ENCODE results near the gene KMO.

Gene KMO

GRCh38 chr1:241631674-241632073 is 99.5 kb downstream of the KMO start:
- no peak for DNase-seq

GRCh38 chr1:241632987-241633386 is 100.8 kb downstream of the KMO start:
- no peak for DNase-seq

- DNase-seq, result no peak
These were observed 103.5 kb downstream of the KMO start for GRCh38 chr1:241635556-241636152.

- DNase-seq, result no peak
These were observed 104.1 kb downstream of the KMO start for GRCh38 chr1:241636291-241636690.

- no peak for DNase-seq
These were observed 104.9 kb downstream of the KMO start for GRCh38 chr1:241637046-241637590.

GRCh38 chr1:241637604-241638003 is 105.4 kb downstream of the KMO start:
- DNase-seq, result no peak

- DNase-seq, result no peak
These were observed 106.0 kb downstream of the KMO start for GRCh38 chr1:241638099-241638682.

GRCh38 chr1:241638909-241639622 is 106.9 kb downstream of the KMO start:
- peak; percentile 66 for DNase-seq

GRCh38 chr1:241639623-241640148 is 107.5 kb downstream of the KMO start:
- peak; percentile 84 for DNase-seq

- peak; percentile 96 for DNase-seq
These were observed 108.1 kb downstream of the KMO start, which contains the start of the genes CHML and OPN3 for GRCh38 chr1:241640149-241640866. Gene CHML, minus strand, starts transcription at chr1:241640369. Its CDS starts 4,603 bp downstream, at chr1:241635766. Gene OPN3, minus strand, starts transcription at chr1:241640369. Its CDS starts 115 bp downstream, at chr1:241640254.

- no peak for DNase-seq
These were observed 108.9 kb downstream of the KMO start for GRCh38 chr1:241640867-241641622.

GRCh38 chr1:241641773-241642592 is 109.8 kb downstream of the KMO start:
- no peak for DNase-seq

GRCh38 chr1:241642593-241642944 is 110.4 kb downstream of the KMO start:
- DNase-seq, result no peak

- DNase-seq, result no peak
These were observed 112.1 kb downstream of the KMO start for GRCh38 chr1:241644259-241644658.

- DNase-seq, result no peak
These were observed 113.0 kb downstream of the KMO start for GRCh38 chr1:241645199-241645598.

Measured in eye (tissue), 1 donor.